Activated CD4-positive, CD25-positive, alpha-beta regulatory T cell treated with anti-CD3 and anti-CD28 coated beads, Interleukin-2, amount 50 U/mL, for 16 hours (primary cell): ENCODE data around the gene ANKRD52.
"Not testable (repeated sequence)": the region's sequence is repeated elsewhere in the genome, so short reads cannot be mapped to it uniquely, and the experiment has no call there.

ENCODE experiments used
- DNase-seq: peaks from one replicate; pipeline ENCODE4 v3.0.0-alpha.2; 2020; ENCODE audit warnings: low read depth, low spot score

ANKRD52 gene

GRCh38 chr12:56258068-56258819 lies at the start of gene ANKRD52:
Gene ANKRD52, minus strand, starts transcription at chr12:56258384. Its CDS starts 115 bp downstream, at chr12:56258269.
- peak; percentile 52 for DNase-seq

- DNase-seq = no peak
Measured at GRCh38 chr12:56307221-56307965, 49.2 kb upstream of the ANKRD52 start.

- no peak for DNase-seq
Measured at GRCh38 chr12:56304872-56305590, 46.8 kb upstream of the ANKRD52 start.

- DNase-seq = no peak
Measured at GRCh38 chr12:56304276-56304675, 46.1 kb upstream of the ANKRD52 start.

DNA sequence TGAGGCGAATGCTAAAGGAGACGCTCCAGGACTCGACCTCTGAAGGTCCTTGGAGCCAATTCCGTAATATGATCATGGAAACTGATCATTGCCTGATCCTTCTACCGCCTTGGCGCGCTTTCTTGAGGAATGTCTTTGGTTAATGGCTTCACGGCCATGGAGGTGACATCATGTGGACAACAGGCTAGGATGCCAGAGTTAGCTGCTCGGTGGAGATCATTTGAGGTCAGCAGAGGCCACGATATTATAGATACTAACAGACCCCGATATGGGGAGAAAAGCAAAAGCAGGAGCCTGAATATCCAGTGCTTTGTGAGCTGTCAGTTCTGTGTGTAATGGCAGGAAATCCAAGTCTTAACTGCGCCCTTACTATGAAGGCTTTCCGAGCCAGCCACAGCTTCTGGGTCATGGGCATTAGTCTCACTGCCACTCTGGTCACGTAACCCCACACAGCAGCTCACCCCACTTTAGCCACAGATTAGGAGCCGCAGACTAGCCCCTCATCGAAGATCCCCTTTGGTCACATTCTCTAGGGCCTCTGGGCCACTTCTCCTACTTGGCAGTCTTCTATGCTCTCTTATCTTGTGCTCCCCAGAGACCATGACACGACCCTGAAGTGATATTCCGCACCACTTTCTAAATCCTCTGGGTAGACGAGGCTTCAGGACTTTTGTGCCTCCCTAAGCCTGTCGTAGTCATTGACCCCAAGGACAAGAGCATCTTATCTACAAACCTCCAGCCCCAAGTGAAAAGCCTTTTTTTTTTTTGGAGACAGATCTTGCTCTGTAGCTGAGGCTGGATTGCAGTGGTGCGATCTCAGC lies 42.7 kb upstream of the ANKRD52 start:
- no peak for DNase-seq

GRCh38 chr12:56299853-56300643 lies 41.9 kb upstream of the ANKRD52 start, which contains the start of gene CS:
Gene CS, minus strand, starts transcription at chr12:56300330. Its CDS starts 129 bp downstream, at chr12:56300201.
- peak; percentile 98 for DNase-seq

- no peak for DNase-seq
Measured at GRCh38 chr12:56299308-56299852, 41.2 kb upstream of the ANKRD52 start.

DNA sequence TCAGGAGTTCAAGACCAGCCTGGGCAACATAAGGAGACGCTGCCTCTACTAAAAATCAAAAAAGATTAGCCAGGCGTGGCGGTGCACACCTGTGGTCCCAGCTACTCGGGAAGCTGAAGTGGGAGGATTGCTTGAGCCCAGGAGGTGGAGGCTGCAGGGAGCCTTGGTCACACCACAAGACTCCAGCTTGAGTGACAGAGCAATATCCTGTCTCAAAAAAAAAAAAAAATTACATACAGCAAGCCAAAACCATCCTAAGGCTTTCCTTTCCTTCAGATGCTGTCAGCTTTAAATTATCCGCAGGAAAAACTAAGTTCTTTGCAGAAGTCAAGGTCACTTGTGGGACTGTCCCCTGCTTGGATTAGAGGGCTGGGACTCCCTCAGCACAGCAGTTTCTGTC lies 40.6 kb upstream of the ANKRD52 start:
- no peak for DNase-seq

DNA sequence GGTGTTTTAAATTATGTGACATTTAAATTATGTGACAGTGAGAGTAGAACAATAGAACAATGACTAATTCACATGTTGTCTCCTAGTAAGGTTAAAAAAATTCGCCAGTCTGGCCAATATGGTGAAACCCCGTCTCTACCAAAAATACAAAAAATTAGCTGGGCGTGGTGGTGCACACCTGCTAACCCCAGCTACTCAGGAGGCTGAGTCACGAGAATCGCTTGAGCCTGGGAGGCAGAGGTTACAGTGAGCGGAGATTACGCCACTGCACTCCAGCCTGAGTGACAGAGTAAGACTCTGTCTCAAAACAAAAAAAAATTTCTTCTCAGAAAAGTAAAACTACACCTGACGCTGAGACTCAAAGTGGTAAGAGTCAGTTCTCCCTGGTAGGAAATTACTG lies 39.2 kb upstream of the ANKRD52 start:
- no peak for DNase-seq

GRCh38 chr12:56296295-56296694 lies 38.1 kb upstream of the ANKRD52 start:
- DNase-seq = no peak

DNA sequence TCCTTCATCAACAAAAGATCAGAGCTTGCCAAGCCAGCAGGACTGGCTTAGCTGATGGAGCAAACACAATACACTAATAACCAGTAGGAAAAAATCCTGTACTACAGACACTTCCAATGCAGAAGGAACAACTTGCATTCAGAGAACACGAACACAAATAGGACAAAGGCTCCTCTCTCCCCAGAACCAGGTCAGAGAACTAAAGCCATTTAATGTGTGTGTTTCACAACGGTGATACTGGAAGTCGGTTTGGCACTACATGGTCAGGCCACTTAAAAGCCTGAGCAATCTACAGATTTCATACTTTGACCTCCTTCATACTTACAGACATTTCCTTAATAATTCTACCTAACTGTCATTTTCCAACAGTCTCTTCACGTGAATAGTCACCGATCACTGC lies 35.6 kb upstream of the ANKRD52 start:
- DNase-seq = no peak

- no peak for DNase-seq
Measured at GRCh38 chr12:56288705-56289387, 30.7 kb upstream of the ANKRD52 start.

DNA sequence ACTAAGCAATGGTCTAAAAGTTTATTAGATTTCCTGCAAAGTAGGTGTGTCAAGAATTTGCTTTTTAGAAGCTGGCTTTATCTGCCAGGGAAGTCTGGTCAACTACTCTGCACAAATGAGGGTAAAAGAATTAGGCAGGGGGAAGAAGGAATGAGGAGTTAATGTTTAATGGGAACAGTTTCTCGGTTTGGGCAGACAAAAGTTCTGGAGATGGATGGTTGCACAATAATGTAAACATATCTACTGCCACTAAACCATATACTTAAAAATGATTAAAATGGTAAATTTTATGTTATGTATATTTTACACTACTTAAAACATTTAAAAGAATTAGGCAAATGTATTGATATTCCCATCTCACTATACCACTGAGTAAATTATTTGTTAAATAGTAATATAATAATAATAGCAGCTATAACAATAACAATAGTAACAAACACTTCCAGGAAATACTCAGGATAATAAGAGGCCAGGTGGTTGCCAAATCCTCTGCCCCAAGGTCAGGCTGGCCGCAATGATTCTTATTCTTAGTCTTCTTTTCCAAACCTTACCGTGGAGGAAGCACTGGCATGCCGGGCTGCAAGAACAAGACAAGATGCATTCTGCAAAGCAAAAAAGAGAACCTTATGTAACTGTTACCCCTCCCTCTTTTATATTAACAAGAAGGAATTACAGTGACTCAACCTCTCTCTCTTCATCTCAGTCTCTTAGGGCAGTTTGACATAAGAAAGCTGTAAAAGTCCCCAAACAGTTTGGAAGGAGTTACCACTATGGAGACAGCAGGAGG lies 28.1 kb upstream of the ANKRD52 start:
- no peak for DNase-seq

DNA sequence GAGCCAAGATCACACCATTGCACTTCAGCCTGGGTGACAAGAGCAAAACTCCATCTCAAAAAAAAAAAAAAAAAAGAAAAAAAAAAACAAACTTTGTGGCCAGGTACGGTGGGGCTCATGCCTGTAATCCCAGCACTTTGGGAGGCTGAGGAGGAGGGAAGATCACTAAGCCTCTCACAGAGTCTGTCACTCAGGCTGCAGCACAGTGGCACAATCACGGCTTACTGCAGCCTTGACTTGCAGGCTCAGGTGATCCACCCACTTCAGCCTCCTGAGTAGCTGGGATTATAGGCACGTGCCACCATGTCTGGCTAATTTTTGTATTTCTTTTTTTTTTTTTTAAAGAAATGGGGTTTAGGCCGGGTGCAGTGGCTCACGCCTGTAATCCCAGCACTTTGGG lies 26.1 kb upstream of the ANKRD52 start:
- DNase-seq = not testable (repeated sequence)

DNA sequence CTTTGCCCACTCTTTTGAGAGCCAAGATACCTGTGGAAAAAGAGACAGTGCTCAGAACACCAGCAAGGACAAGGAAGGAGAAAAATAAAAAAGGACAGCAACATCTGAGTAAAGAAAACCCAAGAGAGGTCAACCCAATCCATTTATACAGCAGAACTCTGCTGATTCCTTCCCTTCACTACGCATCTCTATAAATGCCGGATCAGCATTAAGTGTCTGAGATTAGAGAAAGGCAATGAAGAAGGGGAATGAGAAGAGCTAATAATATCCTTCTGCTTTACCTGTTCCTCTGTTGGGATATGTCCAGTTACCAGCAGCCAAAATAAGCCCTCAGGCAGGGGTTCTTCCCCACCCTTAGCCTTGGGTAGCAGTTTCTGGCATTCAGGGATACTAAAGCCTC lies 24.4 kb upstream of the ANKRD52 start:
- no peak for DNase-seq

GRCh38 chr12:56282030-56282429 lies 23.8 kb upstream of the ANKRD52 start:
- DNase-seq = no peak

- no peak for DNase-seq
Measured at GRCh38 chr12:56280849-56281248, 22.7 kb upstream of the ANKRD52 start.

- DNase-seq = no peak
Measured at GRCh38 chr12:56278905-56279304, 20.7 kb upstream of the ANKRD52 start.

- no peak for DNase-seq
Measured at GRCh38 chr12:56274299-56274698, 16.1 kb upstream of the ANKRD52 start.
